ENCODE data around the gene MATN3. TPM values are rescaled to one million over a fixed set of nuclear protein-coding genes. Genes with fewer than 3 reads are reported as not detected.

MATN3 gene
- total RNA-seq, 2 experiments from 2014 or later: not detected

DNA sequence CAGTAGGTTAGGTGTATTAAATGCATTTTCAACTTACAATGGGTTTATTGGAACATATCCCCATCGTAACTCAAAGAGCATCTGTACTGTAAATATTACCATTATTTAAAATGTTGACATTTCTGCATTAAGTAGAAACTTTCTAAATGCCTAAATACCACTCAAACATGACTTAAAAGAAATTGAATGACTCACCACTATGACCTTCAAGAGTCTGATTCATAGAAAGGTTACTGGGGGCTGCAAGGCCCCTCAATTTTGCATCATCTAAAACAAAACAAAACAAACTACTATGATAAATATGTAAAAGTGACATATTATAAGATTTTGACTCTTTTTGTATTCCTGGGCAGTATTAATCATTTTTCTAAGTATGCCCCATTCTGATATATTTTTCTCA, 30.2 kb downstream of the MATN3 start:
- no peaks in the 10 kb centered on the region for H3K36me3 ChIP-seq (ENCODE audit: insufficient read depth, low read length)
- no peaks in the 10 kb centered on the region for H3K9me2 ChIP-seq (ENCODE audit: insufficient read depth, low read length)
- H3K4me1 ChIP-seq (ENCODE audit: insufficient read depth, low read length, poor library complexity, severe bottlenecking): no peaks in the 10 kb centered on the region
- TF ChIP-seq CTCF (conservative IDR thresholded peaks at IDR 0.05; ENCODE audit: low read length) (no peak), EZH2phosphoT487 (IDR thresholded peaks at IDR 0.05; ENCODE audit: borderline replicate concordance, low read depth, low read length) (no peak)
- no TSS peak for BruUV-seq (replicated peaks)
- ChIA-PET CTCF (ENCODE audit: unreplicated experiment) (no interaction called here), POLR2A (interaction anchor here (1.0 to 1.3 kb wide), 2 partner anchors 9 kb away, joined by 3 to 4 read pairs; no protein-coding TSS in a partner anchor)
- intact Hi-C loops (cut with micrococcal nuclease; ENCODE audit: unreplicated experiment): no loop called here
- DNase-seq (ENCODE audit: low spot score): no peak
- H3K9me3 ChIP-seq (ENCODE audit: low read length): no peaks in the 10 kb centered on the region
- H3K4me2 ChIP-seq (ENCODE audit: low read length): no peak overlapping the region
- H3K4me3 ChIP-seq (ENCODE audit: low read depth, low read length, poor library complexity, severe bottlenecking): no peak overlapping the region
- H3K27ac ChIP-seq (ENCODE audit: low read depth, low read length, poor library complexity, severe bottlenecking): no peak overlapping the region
- H3K79me2 ChIP-seq (ENCODE audit: insufficient read depth, low read depth, low read length): no peaks in the 10 kb centered on the region
- no peaks in the 10 kb centered on the region for H4K20me1 ChIP-seq (ENCODE audit: insufficient read depth, low read length)
- H2AFZ ChIP-seq (ENCODE audit: low read length): no peak overlapping the region

GRCh38 chr2:19979932-19980331, 32.5 kb downstream of the MATN3 start:
- no peak overlapping the region for H3K4me2 ChIP-seq (ENCODE audit: low read length)
- H3K27ac ChIP-seq (ENCODE audit: low read depth, low read length, poor library complexity, severe bottlenecking): no peak overlapping the region
- H3K9me2 ChIP-seq (ENCODE audit: insufficient read depth, low read length): no peaks in the 10 kb centered on the region
- H2AFZ ChIP-seq (ENCODE audit: low read length): no peak overlapping the region
- no peaks in the 10 kb centered on the region for H4K20me1 ChIP-seq (ENCODE audit: insufficient read depth, low read length)
- intact Hi-C loops (cut with micrococcal nuclease; ENCODE audit: unreplicated experiment): no loop called here
- no peaks in the 10 kb centered on the region for H3K9me3 ChIP-seq (ENCODE audit: low read length)
- CTCF ChIA-PET (ENCODE audit: unreplicated experiment): no interaction called here
- no peaks in the 10 kb centered on the region for H3K79me2 ChIP-seq (ENCODE audit: insufficient read depth, low read depth, low read length)
- H3K4me3 ChIP-seq (ENCODE audit: low read depth, low read length, poor library complexity, severe bottlenecking): no peak overlapping the region
- H3K36me3 ChIP-seq (ENCODE audit: insufficient read depth, low read length): no peaks in the 10 kb centered on the region
- POLR2A ChIA-PET: interaction anchor here (0.7 kb wide), 2 partner anchors 97 to 955 kb away, joined by 3 to 4 read pairs; no protein-coding TSS in a partner anchor
- H3K4me1 ChIP-seq (ENCODE audit: insufficient read depth, low read length, poor library complexity, severe bottlenecking): no peaks in the 10 kb centered on the region
- no peak for DNase-seq (ENCODE audit: low spot score)
- no TSS peak for BruUV-seq (replicated peaks)
- TF ChIP-seq CTCF (conservative IDR thresholded peaks at IDR 0.05; ENCODE audit: low read length): no peak
- TF ChIP-seq EZH2phosphoT487 (IDR thresholded peaks at IDR 0.05; ENCODE audit: borderline replicate concordance, low read depth, low read length): no peak

- no peaks in the 10 kb centered on the region for H3K36me3 ChIP-seq (ENCODE audit: insufficient read depth, low read length)
- ChIA-PET CTCF (ENCODE audit: unreplicated experiment) (no interaction called here), POLR2A (interaction anchor here (1.7 kb wide), 1 partner anchor 8 kb away, joined by 4 read pairs; no protein-coding TSS in a partner anchor)
- no peaks in the 10 kb centered on the region for H4K20me1 ChIP-seq (ENCODE audit: insufficient read depth, low read length)
- intact Hi-C loops (cut with micrococcal nuclease; ENCODE audit: unreplicated experiment): no loop called here
- no peaks in the 10 kb centered on the region for H3K79me2 ChIP-seq (ENCODE audit: insufficient read depth, low read depth, low read length)
- H3K9me3 ChIP-seq (ENCODE audit: low read length): no peaks in the 10 kb centered on the region
- BruUV-seq (replicated peaks): no TSS peak
- no peaks in the 10 kb centered on the region for H3K9me2 ChIP-seq (ENCODE audit: insufficient read depth, low read length)
- no peak overlapping the region for H3K4me2 ChIP-seq (ENCODE audit: low read length)
- no peaks in the 10 kb centered on the region for H3K4me1 ChIP-seq (ENCODE audit: insufficient read depth, low read length, poor library complexity, severe bottlenecking)
- no peak overlapping the region for H3K27ac ChIP-seq (ENCODE audit: low read depth, low read length, poor library complexity, severe bottlenecking)
- no peak overlapping the region for H3K4me3 ChIP-seq (ENCODE audit: low read depth, low read length, poor library complexity, severe bottlenecking)
- H2AFZ ChIP-seq (ENCODE audit: low read length): no peak overlapping the region
- DNase-seq (ENCODE audit: low spot score): no peak
- TF ChIP-seq EZH2phosphoT487 (IDR thresholded peaks at IDR 0.05; ENCODE audit: borderline replicate concordance, low read depth, low read length) (no peak), CTCF (conservative IDR thresholded peaks at IDR 0.05; ENCODE audit: low read length) (no peak)
These were observed 39.0 kb downstream of the MATN3 start for GRCh38 chr2:19973466-19973865.
